HG03521 (cell line): ENCODE measurements around the gene NMNAT2.

Experiments
- ATAC-seq: cut with Tn5 transposase; IDR thresholded peaks from one replicate; pipeline ENCODE4 v1.9.1; 2021; ENCODE audit warnings: mild to moderate bottlenecking, moderate library complexity; ENCODE audit not compliant: unreplicated experiment

NMNAT2 gene

DNA sequence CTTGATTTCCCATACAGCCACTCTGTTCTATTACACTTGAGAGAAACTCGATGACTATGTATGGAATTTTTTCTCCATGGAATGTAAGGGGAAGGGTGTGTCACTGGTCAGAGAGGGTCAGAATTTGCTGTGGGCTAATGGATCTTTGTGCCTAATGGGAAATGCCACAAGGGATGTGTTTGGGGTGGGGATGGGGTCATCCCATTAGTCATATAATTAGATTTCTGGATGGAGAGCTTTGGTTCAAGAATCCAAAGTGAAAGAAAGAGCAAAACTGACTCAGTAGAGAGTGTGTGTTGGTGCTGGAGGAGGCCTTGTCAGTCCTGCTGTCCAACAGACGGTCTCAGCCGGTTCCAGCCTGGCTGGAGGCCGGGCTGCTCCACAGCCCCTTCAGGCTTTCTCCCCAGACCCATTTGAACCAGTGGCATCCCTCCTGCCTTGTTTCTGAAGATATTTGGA lies 145.8 kb downstream of the NMNAT2 start:
- ATAC-seq, result no peak

DNA sequence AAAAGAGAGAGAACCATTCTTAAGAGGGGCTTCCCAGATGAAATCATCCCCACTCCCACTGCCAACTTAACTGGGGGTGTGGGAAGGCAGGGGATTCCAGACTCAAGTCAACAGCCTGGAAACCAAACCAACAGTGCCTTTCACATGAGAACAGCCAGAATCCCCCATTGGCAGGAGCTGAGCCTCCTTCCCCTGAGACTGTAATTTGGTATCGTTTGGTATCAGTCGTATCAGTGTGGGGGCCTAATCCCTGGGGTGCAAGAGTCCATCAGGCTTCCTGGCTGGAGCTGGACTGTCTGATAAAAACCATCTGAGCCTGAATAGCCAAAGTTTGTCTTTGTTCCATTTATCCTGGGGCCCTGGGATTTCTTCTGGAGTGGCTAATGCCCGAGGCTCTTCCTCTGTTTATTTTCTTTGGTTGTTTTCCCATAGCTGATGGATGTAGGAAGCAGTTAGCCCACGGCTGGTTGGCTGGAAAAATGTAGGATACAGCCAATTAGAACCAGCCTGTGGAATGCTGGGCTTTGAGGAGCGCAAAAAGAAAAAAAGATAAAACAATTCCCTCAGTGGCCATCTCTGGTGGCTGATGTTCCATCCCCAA lies 147.5 kb downstream of the NMNAT2 start:
- ATAC-seq, result no peak

DNA sequence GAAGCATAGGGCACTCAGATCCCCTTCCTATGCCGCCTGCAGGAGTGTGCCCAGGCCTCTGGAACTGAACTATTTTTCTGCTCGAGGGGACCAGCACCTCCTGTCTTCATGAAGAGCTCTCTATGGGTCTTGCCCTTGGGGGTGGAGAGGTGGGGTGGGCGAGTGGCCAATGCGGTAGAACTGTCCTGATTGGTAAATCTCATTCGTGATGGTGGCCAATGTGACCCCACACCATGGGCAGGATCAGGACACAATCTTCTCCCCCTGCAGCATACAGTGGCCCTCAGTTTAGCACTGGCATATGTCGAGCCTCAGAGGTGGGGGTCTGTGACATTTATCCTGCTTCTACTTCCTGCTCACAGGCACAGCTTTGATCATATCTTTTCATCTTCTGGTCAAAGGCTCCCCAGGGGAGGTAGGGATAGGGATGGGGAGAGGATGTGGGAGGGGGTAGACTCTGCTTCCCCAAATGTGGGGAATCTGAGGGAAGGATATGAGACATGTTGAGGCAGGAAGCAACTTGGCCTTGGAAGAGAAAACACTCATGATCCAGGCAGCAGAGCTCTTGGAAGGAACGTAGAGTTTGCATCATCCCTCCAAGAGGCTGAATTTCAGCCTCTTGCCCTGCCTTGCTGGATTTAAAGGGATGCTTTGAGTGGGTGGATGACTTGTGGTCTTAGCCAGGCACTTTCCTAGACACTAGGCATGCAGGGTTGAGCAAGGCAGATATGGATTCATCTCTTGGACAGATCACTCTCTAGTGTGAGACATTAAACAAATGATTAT lies 150.3 kb downstream of the NMNAT2 start:
- ATAC-seq, result no peak

DNA sequence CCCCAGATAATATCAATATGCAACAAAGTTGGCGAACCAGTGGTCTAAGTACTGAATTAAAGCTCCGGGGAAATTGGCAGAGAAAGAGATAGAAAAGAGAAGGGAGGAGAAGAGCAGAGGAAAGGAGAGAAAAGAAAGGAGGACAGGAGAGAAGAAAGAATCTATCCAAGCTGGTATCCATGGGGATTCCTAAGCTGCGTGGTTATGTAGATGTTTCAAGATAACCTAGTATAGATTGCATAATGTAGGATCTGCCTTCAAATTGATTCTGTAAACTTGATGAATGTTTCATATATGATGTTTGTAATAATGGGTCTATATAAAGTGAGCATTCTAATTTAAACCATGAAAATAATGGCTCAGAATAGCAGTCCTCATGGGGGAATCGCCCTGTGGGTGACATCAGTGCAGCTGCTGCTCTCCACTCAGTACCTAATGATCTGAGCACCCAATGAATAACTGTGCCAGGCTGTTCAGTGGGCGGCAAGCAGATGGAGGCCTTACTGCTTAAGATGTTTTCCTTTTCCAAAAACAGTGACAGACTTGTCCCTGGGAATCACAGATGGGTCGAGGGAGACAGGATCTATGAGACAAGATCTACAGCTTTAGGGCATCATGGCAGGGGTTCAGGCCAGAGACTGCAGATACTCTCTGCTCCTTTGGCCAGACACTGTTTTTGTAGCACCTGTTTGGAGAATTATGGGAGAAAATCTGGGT lies 154.1 kb downstream of the NMNAT2 start:
- no peak for ATAC-seq

DNA sequence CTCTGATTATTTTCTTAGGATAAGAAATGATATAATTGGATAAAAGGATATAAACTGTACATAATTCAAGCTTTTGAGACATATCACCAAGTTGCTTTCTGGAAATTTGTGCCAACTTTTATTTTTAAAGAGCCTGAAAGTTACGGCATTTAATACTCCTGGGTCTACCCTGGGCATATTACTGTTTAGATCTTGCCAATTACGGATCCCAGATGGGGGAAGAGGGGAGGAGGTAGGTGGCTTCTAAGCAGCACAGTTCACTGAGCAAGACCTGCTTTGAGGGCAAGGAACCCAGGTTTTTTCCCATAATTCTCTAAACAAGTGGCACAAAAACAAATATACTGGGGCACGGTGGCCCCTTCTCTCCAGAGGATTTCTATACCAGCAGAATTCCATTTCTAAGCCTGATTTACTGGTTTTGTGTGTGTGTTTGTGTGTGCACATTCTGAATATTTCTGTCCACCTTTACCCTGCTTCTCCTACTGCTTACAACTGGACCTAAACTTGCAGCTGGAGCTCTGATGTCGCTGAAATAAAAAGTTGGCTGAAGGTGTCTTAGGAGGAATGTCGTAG lies 155.5 kb downstream of the NMNAT2 start:
- ATAC-seq, result no peak

DNA sequence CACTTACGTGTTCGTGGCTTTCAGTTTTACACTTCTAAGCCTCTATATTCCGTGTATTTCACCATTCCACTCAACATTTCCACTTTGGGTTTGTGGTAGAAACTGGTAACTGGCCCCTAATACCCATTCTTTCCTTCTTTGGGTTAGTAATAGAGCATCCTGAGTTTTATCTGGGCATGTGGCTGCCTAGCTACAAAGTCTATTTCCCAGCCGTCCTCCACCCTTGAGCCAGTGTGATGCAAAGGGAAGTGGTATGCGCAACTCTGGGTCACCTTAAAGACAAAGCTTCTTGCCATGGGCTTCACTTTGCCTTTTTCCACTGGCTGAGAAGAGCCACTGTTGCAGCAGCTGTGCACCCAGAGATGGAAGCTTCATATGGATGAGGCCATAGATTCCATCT lies 158.3 kb downstream of the NMNAT2 start:
- no peak for ATAC-seq

DNA sequence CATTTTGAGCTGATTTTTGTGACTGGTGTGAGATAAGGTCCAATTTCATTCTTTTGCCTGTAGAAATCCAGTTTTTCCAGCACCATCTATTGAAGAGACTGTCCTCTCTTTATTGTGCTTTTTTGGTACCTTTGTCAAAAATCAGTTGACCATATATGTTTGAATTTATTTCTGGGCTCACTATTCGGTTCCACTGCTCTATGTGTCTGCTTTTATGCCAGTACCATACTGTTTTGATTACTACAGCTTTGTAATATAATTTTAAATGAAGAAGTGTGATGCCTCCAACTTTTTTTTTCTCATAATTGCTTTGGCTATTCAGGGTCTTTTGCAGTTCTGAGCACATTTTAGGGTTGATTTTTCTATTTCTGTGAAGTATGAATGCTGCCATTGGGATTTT lies 163.1 kb downstream of the NMNAT2 start:
- no peak for ATAC-seq

DNA sequence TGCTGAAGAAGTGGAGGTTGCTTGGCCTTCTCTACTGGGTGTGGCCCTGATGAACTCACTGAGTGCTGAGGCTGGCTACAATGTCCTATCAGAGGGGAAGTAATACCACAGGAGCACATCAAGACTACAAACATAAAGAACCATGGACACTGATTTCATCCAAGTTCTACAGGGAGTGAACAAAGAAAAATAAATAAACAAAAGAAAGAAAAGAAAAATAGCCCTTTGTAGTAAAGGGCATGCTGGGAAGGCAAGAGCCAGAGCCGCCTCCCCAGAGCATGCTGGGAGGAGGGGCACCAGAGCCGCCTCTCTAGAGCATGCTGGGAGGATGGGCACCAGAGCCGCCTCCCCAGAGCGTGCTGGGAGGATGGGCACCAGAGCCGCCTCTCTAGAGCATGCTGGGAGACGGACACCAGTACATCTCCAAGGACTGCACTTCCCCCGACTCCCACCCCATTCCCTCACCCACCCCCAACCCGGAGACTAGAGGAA lies 166.2 kb downstream of the NMNAT2 start:
- ATAC-seq, result no peak

DNA sequence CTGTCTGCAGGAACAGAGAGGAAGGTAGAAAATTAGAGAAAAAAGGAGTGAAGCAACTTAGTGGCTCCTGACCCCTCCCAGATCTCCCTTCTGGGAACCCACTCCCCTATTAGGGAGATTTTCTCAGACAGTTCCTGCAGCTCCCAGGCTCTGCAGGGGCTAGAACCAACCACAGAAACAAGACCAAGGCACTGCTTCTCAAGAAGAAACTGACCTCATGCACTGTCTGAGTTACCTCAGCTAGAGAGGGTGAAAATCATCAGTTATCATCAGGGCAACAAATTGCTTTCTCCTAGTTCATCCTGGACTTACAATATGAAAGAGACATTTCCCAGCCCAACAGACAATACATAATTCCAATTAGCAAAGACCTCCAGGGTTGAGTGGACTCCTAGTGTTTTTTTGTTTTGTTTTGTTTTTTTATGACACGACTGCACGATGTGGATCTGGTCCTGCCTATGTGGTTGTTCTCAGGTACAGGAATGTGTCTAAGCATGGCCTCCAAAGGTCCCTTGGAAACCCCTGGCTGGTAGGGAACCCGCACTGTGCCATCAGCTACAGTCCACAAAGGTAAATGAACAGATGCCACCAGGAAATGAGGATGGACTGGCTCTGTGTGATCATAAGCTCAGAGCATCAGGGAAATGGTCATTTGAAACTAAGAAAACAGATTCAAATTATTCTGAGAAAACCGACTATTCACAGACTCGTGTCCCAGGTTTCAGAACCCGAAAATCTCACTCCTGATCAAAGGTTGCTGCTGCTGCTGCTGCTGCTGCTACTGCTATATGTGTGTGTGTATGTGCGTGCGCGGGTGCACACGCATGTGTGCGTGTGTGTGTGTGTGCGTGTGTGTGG lies 166.8 kb downstream of the NMNAT2 start:
- ATAC-seq, result no peak

DNA sequence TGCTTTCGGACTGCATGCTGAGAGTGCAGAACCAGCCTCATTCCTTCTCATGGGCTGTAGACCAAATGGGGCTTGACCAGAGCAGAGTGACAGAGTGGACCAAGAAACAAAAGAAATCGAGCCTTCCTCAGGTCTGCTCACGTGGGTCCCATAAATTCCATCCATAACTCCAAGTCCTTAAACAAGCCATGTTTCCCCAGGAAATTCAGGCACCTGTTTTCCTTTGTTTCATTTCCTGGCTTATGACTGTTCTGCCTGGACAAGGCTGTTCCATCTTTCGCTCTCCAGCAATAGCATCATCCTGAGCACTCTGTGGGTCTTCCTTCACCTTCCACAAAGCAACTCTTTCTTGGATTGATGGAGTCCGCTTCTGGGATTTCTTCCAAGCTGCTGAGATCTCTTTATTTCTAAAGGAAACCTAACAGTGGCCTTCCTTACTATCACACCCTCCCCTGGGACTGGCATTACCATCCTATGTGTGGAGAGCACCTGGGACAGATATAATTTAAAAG lies 168.2 kb downstream of the NMNAT2 start:
- no peak for ATAC-seq

DNA sequence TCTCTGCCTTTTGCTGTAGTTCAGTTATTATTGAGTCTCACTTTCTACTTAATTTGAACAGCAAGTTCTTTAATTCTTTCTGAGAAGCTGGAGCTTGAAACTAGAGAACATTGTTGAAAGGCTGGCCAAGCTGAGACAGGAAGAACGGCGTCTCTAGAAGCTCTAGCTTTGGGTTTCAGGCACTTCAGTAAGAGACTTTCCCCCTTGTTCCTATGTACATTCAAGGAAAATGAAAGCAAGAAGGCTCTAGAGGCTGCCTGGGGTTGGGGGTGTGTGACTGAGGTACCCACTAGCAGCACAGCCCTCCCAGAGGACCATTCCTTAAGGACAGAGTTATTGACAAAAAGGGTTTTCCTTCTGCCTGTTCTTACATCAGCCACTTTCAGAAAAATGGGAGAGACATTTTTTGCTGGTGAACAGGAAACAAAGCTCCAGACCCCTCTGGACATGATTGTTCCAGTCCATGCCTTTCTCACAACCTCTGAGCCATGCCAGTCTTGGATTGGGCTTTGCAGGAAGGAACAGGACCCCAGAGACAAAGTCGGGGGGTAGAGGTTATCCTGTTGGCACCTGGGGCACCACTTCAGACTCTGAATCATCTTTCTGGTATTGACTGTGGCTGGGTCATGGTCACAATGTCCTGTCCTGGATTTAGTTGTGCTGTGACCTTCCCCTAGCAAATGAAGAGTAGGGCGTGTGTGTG lies 169.0 kb downstream of the NMNAT2 start:
- no peak for ATAC-seq

DNA sequence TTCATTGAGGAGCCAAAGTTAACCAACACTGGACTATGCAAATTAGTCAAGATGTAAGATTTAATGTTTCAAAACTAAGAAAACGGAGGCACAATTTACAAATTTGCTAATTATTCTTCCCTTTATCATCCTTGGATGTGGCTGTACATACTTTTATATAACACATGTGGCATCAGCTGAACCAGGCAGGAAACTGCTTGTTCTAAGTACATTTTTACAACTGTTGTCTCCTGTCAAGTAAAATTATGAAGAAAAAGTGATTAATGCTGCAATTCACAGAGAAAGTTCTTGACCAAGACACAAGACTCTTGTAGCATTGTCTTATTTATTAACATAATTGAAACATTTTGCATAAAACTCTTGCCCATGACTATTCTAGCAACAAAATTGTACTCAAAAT lies 170.2 kb downstream of the NMNAT2 start:
- no peak for ATAC-seq

DNA sequence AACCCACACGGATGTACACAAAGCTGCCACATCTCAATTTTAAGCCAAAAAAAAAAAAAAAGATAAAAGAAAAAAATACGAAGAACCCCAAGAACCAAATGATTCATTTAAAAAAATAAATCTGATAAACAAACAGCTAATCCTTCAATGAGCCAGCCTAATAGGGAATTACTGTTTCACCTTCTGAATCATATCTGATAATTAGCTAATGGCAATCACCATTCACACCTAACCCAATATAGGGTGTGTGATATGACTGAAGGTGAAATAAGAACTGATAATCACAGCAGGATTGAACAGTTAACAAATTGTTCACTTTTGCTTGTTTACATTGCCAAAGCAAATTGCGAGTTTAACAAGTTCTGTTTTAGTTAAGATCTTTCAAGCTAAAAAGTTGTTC lies 170.7 kb downstream of the NMNAT2 start:
- ATAC-seq, result no peak

DNA sequence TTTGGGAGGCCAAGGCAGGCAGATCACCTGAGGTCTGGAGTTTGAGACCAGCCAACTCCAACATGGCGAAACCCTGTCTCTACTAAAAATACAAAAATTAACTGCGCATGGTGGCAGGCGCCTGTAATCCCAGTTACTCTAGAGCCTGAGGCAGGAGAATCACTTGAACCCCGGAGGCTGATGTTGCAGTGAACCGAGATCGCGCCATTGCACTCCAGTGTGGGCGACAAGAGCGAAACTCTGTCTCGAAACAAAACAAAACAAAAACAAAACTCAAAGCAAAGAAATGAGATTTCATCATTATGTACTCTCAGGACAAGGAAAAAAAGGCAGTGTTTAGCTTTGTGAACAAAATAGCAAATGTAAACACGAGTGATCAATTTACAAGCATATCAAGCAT lies 171.1 kb downstream of the NMNAT2 start:
- no peak for ATAC-seq

DNA sequence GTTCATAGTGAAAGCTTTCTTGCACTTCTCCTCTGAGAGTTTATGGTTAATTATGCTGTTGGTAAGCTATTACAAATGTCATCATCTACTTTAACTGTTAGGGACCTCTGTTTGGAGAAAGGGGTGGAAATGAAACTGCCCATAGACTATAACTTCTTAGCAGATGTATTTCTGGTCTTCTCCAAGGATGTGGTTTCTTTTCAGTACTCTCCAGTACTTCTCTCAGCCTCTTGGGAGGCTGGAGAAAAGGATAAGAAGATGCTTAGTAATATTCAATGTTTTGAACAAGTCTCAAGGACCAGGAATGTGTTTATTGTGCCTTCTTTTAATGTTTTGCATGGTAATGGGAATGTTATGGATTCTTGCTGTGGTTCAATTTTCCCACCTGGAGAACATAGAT lies 171.7 kb downstream of the NMNAT2 start:
- no peak for ATAC-seq

DNA sequence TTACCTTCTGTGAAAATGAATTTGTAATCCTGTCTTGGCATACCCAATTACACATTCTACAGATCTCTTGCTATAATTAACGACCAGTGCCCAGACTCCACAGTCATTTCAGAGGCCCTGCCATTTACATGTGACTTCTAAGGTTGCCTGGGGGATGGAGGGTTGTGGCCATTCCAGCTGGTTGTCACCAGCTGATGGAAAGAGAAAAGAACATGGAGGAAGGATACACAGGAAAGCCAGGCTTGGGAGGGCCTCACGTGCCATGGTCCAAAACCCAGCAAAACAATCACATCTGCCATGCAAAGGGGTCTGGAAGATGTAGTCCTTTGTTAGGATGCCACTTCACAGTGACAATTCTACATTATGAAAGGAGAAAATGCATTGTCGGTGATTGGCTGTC lies 172.8 kb downstream of the NMNAT2 start:
- no peak for ATAC-seq

DNA sequence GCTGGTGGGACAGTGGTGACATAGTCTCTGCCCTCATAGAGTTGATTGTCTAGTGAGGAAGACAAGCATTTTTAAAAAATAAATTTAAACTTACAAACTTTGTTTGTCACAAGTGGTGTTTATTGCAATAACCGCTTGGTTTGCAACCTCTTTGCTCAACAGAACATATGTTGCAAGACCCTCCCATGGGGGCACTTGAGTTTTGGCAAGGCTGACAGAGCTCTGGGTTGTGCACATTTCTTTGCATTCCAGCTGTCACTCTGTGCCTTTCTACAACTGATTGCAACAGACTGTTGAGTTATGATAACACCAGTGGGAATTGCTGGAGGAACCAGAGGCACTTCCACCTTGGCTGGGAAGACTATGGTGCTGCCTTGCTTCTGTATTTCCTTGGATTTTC lies 173.7 kb downstream of the NMNAT2 start:
- ATAC-seq, result no peak

DNA sequence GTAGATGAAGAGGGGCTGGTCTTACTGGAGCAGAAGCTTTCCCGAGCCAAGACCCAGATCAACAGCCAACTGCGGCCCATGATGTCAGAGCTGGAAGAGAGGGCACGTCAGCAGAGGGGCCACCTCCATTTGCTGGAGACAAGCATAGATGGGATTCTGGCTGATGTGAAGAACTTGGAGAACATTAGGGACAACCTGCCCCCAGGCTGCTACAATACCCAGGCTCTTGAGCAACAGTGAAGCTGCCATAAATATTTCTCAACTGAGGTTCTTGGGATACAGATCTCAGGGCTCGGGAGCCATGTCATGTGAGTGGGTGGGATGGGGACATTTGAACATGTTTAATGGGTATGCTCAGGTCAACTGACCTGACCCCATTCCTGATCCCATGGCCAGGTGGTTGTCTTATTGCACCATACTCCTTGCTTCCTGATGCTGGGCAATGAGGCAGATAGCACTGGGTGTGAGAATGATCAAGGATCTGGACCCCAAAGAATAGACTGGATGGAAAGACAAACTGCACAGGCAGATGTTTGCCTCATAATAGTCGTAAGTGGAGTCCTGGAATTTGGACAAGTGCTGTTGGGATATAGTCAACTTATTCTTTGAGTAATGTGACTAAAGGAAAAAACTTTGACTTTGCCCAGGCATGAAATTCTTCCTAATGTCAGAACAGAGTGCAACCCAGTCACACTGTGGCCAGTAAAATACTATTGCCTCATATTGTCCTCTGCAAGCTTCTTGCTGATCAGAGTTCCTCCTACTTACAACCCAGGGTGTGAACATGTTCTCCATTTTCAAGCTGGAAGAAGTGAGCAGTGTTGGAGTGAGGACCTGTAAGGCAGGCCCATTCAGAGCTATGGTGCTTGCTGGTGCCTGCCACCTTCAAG lies 174.8 kb downstream of the NMNAT2 start:
- no peak for ATAC-seq

DNA sequence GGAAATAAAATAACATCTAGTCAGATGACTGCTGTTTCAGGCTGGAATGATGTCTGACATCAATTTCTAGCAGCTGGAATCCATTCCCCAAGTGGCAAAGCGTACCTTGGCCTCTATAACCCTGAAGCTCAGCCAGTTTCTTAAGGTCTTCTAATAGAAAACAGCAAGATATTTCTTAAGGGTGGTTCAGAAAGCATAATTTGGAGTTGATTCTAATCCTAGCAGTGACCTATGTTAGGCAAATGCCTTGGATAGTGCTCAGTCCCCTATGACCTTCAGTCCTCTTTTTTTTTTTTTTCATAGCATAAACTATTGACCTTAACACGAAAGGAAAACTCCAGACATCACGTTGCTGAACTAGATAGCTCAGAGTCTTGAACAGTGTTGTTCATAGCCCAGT lies 175.6 kb downstream of the NMNAT2 start:
- no peak for ATAC-seq
